Inflammatory macrophage treated with lipopolysaccharide for 1 hour (primary cell): ENCODE measurements around the gene COL21A1.
"Not testable (repeated sequence)": the region's sequence is repeated elsewhere in the genome, so short reads cannot be mapped to it uniquely, and the experiment has no call there.

Experiments
- DNase-seq, 2 donors: peaks; one replicate each; pipeline ENCODE4 v3.0.0-alpha.2; 2020 to 2022

Gene COL21A1

DNA sequence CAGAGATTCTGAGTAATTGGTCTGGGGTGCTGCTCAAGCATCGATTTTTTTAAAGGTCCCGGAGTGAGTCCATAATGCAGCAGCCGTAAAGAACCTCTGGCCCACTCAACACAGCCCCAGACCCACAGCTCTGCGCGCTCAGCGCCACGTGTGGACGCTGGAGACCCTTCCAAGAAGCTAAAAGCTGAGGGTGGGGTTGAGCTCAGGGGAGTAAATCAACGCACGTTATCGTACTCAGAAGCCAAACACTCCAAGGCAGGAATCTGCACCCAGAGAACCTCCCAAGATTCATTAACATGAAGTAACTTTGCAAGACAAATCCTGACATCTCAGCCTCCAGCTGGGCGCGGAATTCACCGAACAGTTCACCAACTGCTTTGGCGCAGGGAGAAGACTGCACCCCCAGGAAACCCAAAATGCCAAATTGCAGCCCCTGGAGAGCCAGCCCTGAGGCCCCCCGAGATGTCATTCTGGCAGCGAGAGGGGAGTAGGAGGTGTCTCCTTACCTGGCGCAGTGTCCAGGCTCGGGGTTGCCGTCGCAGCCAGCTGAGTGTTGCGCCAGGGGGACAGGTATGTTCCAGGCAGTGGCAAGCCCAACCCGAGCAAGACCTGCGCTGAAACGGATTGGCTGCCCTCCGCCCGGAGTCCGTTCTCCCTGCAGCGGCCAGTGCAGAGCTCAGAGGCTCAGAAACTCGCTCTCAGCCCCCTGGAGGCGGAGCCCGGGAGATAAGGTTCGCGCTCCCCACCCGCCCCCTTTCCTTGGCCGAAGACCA is at the start of gene COL21A1:
Gene COL21A1, minus strand, starts transcription at position 700 of the 773 bp plus-strand sequence. CDS start 64,962 bp downstream, outside the sequence.
- no peak for DNase-seq

DNA sequence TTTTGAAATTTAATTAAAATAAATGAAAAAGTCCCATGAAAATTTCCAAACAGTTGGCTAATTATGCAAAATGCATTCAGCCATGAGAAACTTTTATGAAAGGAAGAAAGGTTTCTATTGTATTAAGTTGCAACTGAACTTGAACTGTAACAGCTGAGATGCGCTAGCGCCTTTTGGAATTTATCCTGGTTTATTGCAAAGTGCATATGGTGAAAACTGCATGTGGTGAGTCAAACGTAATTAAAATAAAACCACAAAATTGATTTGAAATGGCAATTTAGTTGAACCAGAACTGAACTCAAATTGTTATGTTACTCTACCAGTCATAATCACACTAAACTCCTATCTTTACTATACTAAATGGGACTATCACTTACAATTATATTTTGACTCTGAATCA is 46.4 kb upstream of the COL21A1 start:
- DNase-seq = no peak

DNA sequence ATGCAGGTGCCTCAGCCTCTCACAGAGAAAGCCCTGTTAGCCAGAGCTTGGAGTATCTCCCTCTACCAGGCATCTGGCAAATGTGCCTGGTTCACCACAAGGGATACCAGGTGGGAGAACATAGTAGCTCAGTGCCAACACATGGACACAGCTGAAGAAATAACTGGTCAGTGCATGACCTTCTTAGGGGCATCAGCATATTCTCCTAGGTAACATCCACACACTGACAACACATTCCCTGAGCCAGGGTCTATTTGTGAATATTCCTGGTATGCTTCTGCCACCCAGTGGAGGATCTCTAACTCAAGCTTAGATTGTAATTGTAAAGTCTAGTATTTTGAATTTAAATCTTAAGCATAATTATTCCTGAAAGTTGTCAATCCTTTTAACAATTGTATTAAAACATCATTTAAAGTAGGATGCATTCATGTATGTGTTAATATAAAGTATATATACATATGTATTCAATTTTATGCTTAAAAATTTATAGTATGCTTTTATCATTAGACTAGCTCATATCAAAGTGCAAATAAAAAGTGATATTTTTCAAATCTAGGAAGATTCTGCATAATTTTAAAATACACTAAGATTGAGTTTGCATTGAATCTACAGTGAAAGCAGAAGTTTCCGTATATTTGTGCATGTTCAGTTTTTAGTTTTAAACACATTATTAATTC is 45.3 kb upstream of the COL21A1 start:
- DNase-seq = peak; percentile 16 to 61

DNA sequence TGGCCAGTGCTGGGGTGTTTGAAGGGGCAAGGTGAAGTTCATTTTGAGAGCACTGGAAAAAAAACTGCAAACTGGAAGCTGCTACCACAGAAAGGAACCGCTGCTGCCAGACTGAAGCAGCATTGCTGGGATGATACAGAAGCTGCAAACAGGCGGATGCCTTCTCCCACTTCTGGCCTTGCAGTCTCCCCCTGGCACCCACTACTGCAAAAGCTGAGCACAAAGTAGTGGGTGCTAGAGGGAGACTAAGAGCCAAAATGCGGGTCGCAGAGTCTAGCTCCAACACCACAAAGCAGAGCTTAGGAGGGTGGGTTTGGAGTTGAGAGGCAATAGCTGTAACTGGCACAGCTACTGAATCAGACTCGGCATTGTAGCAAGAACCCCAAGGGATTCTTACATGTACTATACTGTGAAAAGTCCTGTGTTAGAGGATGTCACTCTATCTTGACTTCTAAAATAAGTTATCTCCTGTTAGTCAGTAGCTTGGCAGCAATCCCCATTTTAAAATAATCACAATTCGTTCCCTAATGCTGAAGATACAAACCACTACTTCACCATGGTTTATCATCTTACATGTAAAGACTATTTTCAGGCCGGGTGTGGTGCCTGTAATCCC is 44.0 kb upstream of the COL21A1 start:
- no peak for DNase-seq

DNA sequence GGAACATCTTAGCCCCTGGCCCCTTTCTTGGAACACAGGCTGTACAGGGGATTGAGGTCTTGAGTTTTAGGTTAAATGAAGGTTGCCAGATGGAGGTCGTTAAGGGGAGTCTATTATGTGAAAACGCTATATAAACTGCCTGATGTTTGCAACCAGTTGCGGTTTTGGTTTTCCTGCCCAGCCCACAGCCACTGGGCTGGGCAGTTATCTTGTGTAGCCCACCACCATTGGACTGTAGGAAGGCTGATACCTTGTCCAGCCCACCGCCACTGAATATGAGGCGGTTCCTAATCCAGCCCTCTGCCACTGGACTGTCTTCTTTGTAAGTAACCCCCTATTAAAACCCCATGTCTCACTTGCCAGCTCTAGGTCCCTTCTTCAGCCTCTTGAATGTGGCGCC is 42.3 kb upstream of the COL21A1 start:
- no peak for DNase-seq

DNA sequence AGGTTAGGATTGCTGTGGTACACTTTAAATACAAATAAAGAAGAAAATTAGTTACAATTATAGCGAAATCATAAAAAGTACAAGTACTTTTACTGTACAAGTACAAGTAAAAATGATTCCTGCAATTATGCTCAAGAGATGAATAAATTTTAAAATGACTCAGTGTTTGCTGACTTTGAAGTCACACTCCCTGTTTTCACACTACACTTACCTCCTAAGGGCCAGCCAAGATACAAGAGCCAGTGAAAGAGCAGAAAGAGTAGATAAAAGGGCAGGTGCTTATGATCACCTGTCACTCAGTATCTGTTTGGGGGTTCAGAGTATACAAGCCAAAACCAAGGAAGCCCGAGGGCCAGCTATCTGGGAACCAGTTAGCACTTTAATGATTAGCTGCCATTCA is 41.0 kb upstream of the COL21A1 start:
- DNase-seq = no peak

DNA sequence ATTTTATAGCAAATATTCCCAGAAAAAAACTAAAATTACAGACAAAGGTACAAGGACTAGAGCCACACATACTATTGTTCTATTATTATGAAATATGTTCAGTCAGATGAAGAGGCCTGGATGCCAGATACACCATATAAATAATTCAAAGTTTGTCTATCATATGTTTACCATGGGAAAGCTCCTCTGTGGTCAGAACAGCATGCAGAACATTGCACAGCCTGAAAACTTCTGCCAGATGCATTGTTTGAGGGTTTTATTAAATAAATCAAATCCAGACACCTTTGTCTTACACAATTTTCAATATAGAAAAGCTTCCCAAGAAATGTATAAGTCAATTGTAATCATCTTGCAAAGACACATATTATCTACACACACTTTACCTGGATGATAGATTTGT is 35.0 kb upstream of the COL21A1 start:
- no peak for DNase-seq

DNA sequence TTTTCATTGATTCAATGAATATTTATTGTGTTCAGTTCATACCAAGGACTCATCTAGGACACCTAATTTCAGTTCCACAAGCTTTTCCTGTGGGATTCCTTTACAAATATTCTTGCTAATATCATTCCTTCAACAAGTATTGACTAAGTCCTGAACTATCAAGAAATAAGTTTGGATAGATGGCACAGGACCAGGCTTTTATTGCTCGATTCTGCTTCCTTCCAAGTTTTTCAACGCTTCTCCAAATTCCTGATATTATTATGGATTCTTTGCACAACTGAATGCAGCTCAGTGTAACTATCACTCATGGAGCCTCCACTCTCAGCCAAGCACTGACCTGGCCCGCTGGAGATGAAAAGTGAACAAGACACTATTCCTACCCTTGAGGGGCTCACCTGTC is 32.7 kb upstream of the COL21A1 start:
- no peak for DNase-seq

DNA sequence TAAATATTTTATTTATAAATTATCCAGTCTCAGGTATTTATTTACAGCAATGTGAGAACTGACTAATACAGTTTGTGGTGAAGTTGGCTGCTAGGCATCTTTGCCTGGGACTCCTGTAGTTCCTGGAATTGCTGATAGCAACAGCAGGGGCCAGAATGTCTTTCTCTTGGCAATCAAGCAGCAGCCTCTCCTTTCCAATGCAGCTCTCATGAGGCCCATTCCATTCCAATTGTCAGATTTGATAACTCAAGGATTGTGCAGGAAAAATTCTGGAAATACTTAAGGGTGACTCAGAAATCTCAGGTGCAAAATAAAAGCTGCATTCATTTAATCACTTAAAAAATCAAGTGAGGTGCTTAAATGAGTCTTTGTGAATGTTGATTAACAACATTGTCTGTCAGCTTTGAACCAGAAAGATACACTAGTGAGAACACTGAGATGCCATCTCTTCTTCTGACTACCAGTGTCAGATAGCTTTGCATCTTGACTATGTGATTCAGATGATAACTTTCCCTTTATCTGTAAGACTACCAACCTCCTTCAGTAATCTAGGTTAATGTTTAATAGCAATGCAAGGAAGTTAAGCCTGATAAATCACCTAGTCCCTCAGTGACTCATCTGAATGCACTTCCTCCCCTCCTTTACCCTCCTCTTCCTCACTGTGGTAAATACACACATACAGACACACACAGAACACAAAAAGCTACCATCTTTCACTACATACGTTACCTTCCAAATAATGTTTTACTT is 32.1 kb upstream of the COL21A1 start:
- DNase-seq = no peak

DNA sequence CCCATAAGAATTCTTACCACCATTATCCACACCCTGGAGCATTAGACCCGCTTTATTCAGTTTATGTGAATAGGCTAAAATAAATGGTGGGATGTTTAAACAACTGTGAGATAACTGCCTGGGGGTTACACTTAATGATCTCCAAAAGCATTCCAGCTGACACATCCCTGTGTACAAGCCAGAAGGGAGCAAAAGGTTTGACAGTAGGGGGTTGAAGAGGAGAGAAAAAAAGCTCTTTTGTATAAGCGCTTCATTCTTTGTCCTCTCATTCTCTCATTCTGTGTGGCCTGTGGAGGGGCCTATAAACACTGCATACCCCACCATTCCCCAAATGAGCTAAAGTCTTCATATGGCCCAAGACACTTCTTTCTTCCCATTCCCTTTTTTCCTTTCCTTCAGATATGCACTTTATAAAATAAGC is 30.8 kb upstream of the COL21A1 start:
- DNase-seq = no peak

DNA sequence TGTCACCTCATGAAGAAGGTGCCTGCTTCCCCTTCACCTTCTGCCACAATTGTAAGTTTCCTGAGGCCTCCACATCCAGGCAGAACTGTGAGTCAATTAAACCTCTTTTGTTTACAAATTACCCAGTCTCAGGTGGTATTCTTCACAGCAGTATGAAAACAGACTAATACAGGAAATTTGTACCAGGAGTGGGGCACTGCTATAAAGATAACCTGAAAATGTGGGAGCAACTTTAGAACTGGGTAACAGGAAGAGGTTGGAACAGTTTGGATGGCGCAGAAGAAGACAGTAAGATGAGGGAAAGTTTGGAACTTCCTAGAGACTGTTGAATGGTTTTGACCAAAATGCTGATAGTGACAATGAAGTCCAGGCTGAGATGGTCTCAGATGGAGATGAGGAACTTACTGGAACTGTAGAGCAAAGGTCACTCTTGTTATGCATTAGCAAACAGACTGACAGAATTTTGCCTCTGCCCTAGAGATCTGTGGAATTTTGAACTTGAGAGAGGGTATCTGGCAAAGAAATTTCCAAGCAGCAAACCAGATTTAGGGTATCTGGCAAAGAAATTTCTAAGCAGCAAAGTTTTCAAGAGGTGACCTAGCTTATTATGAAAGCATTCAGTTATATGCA is 23.5 kb upstream of the COL21A1 start:
- no peak for DNase-seq

DNA sequence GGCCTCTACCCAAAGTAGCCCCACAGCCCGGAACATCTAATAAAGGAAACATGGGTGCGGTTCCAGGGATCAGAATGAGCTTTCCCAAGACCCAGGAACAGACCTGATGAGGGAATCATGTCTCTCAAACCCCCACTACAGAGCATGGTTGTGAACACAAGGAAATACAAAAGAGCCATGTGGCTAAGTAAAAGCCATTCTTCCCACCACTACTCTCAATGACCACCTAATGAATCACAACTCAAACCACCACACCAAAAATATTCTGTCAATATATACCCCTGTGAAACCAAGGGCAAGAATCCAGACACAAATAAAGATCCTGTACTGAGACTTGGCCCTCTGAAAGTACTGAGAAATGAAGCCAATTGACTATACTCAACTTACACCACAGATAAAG is 20.9 kb upstream of the COL21A1 start:
- DNase-seq = no peak

DNA sequence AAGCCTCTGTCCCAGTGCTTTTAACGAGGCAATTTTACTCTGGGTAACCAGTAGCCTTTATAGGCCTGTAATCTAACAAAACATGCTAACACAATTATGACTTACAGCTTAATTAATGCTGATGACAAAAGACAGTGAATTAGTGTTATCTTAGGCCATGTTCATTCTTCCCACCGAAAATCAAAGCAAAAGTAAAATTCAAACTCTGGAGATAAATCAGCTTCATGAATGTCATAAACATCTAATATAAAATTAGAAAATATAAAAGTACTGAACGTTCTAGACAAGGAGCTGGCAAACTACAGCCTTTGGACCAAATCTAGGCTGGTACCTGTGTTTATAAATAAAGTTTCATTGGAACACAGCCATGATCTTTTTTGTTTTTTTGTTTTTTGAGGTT is 18.6 kb upstream of the COL21A1 start:
- DNase-seq = no peak

DNA sequence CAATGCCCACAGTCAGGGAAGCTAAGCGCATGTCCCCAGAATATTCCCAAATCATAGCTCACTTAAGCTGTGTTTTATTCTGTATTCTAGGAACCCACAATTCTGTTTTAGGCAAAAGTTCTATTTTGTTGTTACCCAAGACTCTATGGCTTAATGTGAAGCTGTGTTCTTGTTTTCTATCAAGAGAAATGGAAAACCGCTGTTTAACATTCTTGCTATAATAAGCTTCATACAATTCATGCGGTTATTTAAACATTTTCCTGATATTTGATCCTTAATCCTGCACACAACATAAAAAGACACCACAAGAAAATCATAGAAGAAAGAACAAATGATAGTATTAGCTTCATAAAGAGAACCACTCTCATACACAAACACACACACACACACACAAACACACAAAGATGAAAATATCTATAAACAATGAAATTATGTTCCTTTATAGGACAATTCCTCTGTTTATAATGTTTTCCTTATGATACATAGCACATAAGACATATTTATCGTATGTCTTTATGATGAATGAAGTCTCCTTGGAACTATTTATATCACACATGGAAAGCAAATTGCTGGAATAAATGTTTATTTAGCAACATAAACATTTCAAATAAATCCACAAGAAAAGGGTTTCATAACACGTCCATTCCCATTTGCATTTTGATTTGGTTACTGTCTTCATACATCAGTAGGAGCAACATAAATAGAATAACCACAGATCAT is 16.4 kb upstream of the COL21A1 start:
- DNase-seq = no peak

DNA sequence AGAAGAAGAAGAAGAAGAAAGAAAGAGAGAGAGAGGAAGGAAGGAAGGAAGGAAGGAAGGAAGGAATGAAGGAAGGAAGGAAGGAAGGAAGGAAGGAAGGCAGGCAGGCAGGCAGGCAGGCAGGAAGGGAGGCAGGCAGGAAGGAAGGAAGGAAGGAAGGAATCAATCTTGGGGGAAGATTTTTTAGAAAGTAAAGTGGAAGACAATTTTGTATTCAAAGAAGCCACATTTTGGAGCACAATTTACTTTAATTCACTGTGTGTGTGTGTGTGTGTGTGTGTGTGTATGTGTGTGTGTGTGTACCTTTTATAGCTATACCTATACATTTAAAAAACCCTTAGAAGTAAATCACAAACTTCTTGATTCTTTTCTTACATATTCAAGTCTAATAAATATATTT is 13.2 kb upstream of the COL21A1 start:
- DNase-seq = not testable (repeated sequence)

DNA sequence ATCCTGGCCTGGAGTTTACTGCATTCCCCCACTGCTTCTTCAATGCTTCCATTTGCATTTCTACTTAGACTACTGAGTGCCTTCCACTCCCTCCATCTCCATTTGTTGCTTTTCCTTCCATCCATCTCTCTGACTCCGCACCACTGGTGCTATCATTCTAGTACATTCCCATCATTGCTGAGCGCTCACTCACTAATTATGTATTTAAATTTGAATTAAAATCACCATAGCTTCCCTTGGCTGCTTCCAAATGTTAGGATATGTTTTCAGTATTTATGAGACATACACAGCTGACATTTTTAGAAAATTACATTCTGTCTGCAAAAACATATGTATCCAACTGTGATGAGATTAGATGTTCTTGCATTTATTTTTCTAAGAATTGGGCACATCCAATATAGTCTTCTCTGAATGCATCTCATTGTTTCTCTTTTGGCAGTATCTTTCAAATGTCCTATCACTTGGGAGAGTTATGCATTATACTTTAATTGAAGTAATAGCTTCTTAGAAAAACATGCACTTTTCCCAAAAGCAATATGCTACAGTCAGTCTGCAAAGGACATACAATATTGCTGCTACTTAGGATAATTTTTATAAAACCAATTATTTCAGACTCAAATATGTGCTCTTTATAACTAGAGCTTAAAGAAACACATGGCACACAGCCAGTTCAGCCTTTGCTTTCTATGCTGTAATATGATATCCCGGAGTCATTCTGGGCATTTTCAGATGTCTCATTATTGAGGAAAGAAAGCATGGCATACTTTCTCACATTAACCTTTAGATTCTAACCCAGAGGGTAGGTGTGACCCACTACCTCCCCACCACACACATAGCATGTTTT is 12.1 kb upstream of the COL21A1 start:
- no peak for DNase-seq

DNA sequence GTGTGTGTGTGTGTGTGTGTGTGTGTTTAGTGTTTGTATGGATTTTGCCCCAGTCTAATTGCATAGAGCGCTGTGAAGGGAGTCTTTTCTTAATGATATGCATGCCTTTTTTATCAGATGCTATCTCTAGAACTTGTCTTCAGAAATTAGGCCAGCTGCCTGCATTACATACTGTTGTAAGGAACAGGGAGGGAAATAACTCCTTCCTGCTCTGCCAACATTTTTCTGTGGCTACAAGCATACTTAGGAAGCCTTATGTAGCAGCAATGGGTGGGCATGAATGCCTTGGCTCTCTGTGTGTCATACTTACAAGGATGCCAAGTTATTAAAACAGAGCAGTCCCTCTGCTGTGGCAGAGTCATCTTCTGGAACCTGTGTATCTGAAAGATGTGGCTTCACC is 8.0 kb upstream of the COL21A1 start:
- DNase-seq = no peak

DNA sequence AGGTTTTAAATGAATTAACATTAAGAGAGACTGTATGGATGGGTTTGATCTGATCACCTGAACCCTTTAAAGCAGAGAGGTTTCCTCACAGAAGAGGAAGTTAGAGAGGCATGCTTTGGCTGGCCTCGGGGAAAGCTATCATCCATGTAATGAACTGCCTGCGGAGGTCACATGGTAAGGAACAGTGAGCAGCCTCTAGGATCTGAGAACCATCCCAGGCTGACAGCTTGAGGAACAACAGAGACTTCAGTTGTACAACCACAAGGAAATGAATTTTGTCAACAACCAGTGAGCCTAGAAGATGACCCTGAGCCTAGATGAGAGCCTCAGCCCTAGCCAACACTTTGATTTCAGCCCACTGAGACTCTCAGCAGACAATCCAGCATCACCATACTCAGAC is 2.9 kb upstream of the COL21A1 start:
- no peak for DNase-seq

DNA sequence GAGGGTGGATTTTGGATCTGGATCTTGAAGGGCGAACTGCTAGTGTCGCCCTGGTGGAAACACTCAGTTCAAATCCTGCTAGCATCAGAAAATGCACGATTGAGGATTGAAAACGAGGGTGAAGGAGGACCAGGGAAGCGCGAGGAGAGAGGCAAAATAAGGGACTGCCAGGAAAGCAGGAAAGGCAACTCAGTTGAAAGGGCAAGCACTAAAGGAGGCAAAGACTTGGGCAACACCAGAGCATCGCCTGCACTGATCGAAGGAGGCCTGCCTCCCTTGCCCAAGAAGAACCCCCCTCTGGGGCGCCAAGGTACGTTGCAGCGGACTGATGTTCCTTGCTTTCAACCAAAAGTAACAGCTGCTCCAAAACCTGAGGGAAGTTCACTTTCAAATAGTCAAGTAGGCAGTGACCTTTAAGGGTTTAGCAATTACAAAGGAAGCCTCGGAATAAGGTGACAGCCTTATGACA is 308 bp upstream of the COL21A1 start:
- DNase-seq = no peak

DNA sequence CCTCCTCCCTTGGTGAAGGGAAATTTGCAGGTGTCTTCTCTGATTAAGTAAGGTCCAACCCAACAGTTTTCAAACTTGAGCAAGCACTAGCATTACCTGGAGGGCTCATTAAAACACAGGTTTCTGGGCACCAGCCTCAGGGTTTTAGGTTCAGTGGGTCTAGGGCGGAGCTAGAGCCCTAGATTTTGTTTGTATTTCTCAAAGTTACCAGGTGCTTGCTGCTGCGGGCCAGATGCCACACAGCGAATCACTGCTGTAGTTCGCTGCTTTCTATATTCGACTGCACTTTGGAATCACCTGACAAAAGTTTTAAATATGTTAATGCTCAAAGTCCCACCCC is 869 bp downstream of the COL21A1 start:
- DNase-seq = no peak

DNA sequence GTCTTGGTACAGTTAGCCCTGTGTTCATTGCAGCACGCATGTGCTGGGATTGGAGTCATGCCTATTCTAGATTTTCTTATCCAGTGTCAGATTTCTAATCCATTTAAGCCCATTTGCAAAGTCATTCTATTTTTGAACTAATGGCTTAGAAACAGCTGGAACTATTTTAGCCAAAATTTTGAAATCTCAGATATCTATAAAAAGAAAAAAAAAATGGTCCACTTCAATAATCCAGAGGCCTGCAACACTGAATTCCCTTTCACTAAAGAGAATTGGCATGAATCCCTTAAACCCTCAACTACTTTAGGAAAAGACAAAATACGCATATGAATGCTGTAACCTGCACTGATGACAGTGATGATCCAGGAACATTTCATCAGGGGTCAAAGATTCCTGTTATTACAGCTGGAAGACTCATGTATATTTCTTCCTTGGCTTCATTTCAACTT is 1.5 kb downstream of the COL21A1 start:
- no peak for DNase-seq
